Prostate gland (tissue), 2 donors: ENCODE measurements around the gene RCAN1.

Source experiments
- POLR2A ChIP-seq: fragments of 450-650 bp; IDR thresholded peaks from one replicate; pipeline ENCODE4 v1.6.1; 2016; ENCODE audit warnings: antibody characterized with exemption, mild to moderate bottlenecking
- POLR2AphosphoS5 ChIP-seq: sonication (generic); formaldehyde crosslinking; IDR thresholded peaks from one replicate; pipeline ENCODE4 v1.6.1; 2017; ENCODE audit warnings: antibody characterized with exemption
- TF ChIP-seq, protein P1 (sequence below), 4 experiments: fragments of 200-600 bp in 2 of 4; fragments of 450-650 bp in 2 of 4; sonication (generic) in 2 of 4; IDR thresholded peaks; 1 replicate in 3 of 4; 2 replicates in 1 of 4; pipeline ENCODE4 v1.5.1; 2016 to 2019; ENCODE audit warnings: antibody characterized with exemption in 4 of 4, mild to moderate bottlenecking in 2 of 4, moderate library complexity in 2 of 4

- TF ChIP-seq POLR2A (no peak), POLR2AphosphoS5 (no peak)
- TF ChIP-seq, protein P1, sequence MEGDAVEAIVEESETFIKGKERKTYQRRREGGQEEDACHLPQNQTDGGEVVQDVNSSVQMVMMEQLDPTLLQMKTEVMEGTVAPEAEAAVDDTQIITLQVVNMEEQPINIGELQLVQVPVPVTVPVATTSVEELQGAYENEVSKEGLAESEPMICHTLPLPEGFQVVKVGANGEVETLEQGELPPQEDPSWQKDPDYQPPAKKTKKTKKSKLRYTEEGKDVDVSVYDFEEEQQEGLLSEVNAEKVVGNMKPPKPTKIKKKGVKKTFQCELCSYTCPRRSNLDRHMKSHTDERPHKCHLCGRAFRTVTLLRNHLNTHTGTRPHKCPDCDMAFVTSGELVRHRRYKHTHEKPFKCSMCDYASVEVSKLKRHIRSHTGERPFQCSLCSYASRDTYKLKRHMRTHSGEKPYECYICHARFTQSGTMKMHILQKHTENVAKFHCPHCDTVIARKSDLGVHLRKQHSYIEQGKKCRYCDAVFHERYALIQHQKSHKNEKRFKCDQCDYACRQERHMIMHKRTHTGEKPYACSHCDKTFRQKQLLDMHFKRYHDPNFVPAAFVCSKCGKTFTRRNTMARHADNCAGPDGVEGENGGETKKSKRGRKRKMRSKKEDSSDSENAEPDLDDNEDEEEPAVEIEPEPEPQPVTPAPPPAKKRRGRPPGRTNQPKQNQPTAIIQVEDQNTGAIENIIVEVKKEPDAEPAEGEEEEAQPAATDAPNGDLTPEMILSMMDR (IDR thresholded peaks at IDR 0.05), result no peak
Measured at GRCh38 chr21:34611528-34611927, 3.4 kb downstream of the RCAN1 start.
